Measurements from ENCODE around the gene ABCA2.

DNA sequence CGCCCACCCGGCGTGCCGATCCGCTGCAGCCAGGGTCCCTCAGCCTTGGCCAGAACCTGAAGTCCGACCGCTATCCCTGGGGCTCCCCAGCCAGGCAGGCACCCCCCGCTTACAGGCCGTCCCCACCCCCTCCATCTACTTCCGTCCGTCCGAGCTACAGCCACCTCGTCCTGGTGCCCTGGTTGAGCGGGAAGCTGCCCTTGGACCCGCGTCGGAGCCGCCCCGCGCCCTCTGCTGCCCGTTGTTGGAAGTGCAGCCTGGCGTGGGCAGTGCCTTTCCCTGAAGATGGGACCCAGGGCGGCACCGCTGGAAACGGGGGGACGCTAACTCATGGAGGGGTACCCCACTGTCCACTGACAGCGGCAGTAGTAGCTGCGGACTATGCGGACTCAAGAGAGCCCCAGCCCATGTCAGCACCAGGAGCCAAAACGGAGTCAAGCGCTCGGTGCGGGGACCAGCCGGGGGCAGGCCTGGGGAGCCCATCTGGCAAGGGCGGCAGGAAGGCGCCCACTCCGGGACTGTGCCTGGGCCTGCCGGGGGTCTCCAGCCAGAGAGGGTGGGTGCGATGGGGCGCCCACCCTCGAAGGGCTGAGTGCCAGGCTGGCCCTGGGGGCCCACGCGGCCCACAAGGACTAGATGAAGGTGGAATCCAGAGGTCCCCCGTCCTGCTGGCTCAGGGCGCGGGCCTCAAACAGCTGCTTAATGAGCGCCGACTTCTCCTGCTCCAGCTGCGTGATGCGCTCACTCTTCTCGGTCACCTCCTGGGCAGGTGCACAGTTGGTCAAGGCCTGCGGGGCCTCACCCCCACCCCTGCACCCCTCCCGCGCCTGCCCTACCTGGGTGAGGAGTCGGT lies 36.2 kb upstream of the ABCA2 start:
- TF ChIP-seq POLR2A (IDR thresholded peaks at IDR 0.05): no peak
- TF ChIP-seq, protein P1, sequence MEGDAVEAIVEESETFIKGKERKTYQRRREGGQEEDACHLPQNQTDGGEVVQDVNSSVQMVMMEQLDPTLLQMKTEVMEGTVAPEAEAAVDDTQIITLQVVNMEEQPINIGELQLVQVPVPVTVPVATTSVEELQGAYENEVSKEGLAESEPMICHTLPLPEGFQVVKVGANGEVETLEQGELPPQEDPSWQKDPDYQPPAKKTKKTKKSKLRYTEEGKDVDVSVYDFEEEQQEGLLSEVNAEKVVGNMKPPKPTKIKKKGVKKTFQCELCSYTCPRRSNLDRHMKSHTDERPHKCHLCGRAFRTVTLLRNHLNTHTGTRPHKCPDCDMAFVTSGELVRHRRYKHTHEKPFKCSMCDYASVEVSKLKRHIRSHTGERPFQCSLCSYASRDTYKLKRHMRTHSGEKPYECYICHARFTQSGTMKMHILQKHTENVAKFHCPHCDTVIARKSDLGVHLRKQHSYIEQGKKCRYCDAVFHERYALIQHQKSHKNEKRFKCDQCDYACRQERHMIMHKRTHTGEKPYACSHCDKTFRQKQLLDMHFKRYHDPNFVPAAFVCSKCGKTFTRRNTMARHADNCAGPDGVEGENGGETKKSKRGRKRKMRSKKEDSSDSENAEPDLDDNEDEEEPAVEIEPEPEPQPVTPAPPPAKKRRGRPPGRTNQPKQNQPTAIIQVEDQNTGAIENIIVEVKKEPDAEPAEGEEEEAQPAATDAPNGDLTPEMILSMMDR (IDR thresholded peaks at IDR 0.05): peak; percentile 91 to 98 (median 92)
